GM12892 (cell line): ENCODE results near the gene ARFGAP3.
"Not testable (repeated sequence)": the region's sequence is repeated elsewhere in the genome, so short reads cannot be mapped to it uniquely, and the experiment has no call there.

ENCODE experiments used
- DNase-seq: peaks from one replicate; pipeline ENCODE4 v3.0.0; 2011; ENCODE audit not compliant: insufficient read length
- FAIRE-seq: peaks from 2 replicates; lab custom pipeline; 2011; peaks lifted over from hg19 to GRCh38; lab: Jason Lieb, UNC
- POLR2A ChIP-seq: IDR thresholded peaks from 2 replicates; pipeline ENCODE4 v1.6.1; 2011; ENCODE audit warnings: low read depth, low read length, control low read depth
- POLR2AphosphoS5 ChIP-seq: IDR thresholded peaks from 2 replicates; pipeline ENCODE4 v1.6.1; 2011; ENCODE audit warnings: low read depth, low read length, control low read depth
- TAF1 ChIP-seq: IDR thresholded peaks from 2 replicates; pipeline ENCODE4 v1.6.1; 2011; ENCODE audit warnings: low read depth, mild to moderate bottlenecking, control low read depth, low read length, borderline replicate concordance

Gene ARFGAP3

DNA sequence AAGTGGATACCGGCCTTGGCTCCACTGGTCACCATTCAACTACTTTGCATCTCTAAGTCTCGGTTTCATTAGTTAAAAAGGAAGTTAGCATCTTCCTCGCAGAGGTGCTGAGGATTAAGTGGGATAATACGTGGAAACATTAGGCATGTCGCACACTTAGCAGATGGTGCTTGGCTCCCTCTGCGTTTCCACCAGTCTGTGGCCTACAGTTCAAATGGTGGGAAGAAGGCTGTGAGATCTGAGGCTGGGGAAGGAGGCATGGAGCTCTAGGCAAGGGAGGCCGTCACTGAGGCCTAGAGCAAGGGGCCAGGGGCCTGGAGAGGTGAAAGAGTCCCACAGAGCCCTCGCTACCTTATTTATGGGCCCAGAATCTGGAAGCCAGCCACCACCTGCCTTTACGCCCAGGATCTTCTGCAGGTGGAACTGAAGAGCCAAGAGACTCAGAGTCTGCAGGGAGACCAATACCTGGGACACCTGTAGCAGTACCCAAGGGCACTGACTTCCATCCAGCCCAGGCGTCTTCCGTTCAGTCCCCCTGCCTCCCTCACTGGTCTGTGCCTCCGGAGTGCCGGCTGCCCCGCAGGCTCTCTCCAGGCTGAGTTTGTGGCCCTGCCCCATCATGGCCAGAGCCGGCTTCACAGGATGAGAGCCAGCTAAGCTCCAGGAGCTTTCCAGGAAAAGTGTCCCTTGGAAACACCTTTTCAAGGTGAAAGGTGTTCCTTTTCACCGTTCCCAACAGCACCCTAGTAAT lies 70.3 kb downstream of the ARFGAP3 start:
- no peak for DNase-seq
- FAIRE-seq = no peak
- TF ChIP-seq TAF1 = no peak
- TF ChIP-seq POLR2A = no peak
- no peak for TF ChIP-seq POLR2AphosphoS5

DNA sequence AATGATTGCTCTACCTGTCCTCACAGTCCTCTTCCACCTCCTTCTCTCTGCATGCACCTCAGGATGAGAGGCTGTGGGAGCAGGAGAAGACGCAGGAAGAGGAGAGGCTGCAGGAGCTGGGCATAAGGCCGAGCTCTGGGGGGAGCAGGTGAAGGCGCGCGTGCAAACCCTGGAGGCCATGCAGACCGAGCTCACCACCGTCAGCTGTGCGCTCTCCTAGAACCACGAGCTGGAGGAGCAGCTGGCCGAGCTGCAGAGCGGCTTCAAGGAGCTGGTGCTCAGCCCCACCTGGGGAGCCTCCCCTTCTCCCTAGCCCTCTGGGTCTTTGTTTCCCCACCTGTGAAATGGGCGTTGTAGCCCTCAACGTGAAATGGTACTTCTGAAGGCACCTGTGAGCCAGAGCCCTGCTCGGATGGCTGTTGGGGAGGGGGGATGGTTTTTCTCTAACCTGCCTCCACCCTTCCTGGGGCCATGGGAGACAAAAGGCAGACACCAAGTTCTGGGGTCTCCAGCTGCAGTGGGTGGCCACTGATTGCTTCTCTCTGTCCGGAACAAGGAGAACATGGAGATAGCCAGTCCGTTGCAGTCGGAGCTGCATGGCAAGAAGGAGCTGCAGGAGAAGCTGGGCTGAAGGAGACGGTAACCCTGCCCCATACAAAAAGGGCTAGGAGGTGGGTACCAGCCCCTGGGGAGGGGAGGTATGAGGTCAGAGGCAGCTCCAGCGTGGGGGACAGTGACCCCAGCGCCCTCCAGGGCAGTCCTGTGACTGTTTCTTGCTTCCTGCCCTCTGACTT lies 71.2 kb downstream of the ARFGAP3 start:
- TF ChIP-seq TAF1 (no peak), POLR2A (no peak), POLR2AphosphoS5 (no peak)
- no peak for DNase-seq
- FAIRE-seq = no peak

DNA sequence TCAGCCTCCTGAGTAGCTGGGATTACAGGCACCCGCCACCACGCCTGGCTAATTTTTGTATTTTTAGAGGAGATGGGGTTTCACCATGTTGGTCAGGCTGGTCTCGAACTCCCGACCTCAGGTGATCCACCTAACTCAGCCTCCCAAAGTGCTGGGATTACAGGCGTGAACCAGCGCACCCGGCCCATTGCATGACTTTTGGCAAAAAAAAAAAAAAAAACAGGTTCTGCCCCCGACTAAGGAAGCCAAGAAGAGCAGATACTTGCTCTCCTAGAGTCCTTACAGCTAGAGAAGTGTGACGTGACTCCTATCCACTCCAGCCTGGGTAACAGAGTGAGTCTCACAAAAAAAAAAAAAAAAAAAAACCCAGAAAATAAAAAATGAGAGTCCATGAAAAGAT lies 74.8 kb downstream of the ARFGAP3 start:
- not testable (repeated sequence) for DNase-seq, FAIRE-seq

DNA sequence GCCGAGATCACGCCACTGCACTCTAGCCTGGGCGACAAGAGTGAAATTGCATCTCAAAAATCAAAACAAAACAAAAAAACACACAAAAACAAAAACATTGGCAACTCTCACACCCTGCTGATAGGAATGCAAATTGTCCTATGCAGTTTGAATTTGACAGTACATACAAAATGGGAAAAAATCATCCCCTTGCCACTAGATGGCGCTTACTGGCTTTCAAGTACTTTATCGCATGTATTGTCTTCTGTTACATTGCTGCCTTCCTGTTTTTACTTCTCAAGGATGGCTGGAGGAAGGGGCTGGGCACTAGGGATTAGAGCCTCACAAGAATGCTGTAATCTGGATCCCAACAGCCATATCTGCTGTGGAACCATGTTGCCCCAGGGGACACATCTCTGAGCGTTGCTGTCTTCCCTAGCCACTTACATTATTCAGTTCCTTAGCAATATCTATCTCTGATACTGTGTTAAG lies 77.0 kb downstream of the ARFGAP3 start:
- FAIRE-seq = peak; percentile 94
- DNase-seq = no peak
- no peak for TF ChIP-seq POLR2AphosphoS5
- no peak for TF ChIP-seq TAF1
- TF ChIP-seq POLR2A = no peak

DNA sequence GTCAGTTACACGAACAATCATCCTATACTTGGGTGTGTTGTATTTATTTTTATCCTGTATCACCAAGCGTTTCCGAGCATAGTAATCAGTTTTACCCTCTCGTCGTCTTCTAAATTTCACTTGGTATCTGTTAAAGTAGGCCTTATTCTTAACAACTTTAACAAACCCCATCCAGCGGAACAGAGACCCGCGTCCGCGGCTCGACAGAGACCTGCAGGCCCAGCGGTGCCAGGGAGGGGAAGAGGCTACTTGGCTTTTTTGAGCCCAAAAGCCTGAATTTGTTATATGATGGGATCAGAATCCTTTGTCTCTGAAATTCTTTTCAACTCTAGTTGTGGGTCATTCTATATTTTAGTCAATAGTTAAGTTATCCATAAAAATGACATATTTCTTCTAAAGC lies 79.9 kb downstream of the ARFGAP3 start:
- no peak for TF ChIP-seq POLR2A
- TF ChIP-seq TAF1 = no peak
- no peak for TF ChIP-seq POLR2AphosphoS5
- DNase-seq (no peak), FAIRE-seq (no peak)

DNA sequence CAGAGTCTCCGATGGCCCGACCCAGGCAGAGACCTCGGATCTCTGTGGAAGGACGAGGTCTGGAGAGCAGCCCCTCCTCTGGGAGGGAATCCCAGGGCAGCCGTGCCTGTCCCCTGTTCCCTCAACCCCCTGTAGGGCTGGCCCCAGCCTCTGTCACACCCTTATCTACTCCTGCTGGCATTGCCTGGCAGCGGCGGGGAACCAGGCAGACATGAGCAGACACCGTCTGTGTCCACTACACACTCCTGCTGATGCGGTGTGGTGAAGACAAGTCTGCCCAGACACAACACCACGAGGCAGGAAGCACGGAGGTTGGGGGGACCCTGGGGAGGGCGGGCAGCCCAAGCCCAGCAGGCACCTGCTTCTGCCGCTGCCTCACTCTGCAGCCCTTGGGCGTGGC lies 83.9 kb downstream of the ARFGAP3 start:
- TF ChIP-seq POLR2AphosphoS5 (no peak), POLR2A (no peak), TAF1 (no peak)
- FAIRE-seq (no peak), DNase-seq (no peak)

DNA sequence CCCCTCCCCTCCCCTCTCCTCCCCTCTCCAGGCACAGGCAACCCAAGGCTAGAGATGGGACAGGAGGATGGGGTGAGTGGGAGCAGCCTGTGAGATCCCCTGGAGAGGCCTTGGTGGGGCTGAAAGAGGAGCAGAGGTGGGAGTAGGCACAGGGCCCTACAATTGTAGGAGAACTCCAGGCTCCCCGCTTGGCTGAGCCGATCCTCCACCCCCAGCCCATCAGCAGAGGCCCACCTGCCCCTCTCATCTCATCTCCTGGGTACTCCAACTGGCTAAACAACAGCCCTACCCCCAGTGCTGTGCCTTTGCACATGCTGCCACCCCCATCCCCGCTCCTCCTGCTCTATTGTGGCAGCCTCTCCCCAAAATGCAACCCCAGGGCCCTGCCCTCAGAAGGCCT lies 84.4 kb downstream of the ARFGAP3 start:
- FAIRE-seq = no peak
- no peak for TF ChIP-seq POLR2A
- TF ChIP-seq TAF1 = no peak
- no peak for TF ChIP-seq POLR2AphosphoS5
- DNase-seq = no peak

DNA sequence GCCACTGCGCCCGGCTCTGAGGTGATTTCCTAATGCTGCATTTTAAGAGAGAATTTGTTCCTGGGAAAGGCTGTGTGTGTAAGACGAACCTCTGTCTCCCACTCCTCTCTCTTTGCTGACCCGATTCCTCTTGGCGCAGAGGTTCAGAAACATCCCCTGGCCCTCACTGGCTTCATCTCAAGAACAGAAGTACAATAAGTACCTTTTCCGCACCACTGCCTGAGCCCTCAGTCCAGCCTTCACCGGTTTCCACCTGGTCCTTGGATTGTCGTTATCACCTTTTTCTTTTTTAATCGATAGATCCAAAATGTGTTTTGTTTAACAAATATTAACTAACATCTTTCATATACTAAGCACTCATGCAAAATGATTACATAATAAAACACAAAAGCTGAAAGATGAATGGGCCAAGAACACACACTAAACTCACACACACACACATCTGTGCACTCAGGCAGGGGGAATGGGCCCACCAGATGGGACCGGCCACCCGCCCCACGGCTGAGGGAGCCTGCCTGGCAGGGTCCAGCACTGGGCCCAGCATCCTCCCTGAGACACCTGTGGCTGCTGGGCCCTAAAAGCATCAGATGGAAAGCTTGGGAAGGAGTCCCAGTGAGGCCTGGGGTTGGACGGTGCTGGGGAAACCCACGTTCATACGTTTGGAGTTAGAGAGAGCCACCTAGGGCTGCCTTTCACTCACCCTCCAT lies 86.0 kb downstream of the ARFGAP3 start:
- no peak for TF ChIP-seq TAF1
- TF ChIP-seq POLR2AphosphoS5 = no peak
- no peak for TF ChIP-seq POLR2A
- FAIRE-seq (peak; percentile 82), DNase-seq (no peak)

DNA sequence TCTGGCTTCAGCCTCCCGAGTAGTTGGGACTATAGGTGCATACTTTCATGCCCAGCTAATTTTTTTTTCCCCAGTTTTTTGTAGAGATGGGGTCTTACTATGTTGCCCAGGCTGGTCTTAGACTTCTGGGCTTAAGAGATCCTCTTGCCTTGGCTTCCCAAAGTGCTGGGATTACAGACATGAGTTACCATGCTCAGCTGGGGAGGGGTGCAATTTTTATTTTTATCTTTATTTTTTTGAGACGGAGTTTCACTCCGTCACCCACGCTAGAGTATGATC lies 86.7 kb downstream of the ARFGAP3 start:
- DNase-seq (no peak), FAIRE-seq (no peak)
- TF ChIP-seq POLR2A (no peak), POLR2AphosphoS5 (no peak), TAF1 (no peak)

DNA sequence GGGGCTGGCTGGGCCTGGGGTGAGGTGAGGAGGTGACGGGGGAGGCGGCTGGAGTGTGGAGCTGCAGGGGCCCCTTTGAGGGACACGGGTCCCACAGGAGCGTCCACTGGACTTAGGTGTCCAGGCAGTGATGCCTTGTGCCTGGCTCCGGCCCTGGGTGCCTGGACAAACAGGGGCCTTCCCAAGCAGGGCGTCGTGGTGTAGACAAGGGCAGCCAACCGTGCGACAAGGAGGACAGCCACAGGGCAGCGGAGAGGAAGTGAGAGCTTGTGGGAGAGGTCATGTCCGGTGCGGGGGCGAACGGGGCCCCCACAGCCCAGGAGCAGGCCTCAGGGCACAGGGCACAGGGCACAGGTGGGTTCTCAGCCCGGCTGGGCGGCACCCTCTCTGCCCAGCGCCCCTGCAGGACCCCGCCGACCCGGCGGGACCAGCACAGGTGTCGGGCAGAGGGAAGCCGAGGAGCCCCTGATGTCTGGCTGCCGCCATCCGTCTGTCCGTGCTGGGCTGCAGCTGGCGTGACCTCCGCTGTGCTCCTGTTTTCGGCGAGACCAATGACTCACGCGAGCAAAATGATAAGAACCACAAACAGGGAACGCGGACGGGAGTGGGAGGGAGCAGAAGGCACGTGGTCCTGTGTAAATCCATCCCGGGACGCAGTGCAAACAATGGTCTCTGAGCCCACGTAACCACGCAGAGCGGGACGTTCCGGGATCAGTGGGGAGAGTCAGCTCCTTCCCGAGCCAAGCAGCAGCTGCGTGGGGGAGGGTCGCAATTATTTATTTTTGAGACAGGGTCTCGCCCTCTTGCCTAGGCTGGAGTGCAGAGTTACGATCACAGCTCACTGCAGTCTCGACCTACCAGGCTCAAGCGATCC lies 87.3 kb downstream of the ARFGAP3 start:
- no peak; the same call in 1 of the 2 replicates for TF ChIP-seq POLR2AphosphoS5
- 0 out of 2 replicates have a peak, but pooled peaks have one; percentile 10 for TF ChIP-seq TAF1
- FAIRE-seq = peak; percentile 97
- DNase-seq = peak; percentile 80

DNA sequence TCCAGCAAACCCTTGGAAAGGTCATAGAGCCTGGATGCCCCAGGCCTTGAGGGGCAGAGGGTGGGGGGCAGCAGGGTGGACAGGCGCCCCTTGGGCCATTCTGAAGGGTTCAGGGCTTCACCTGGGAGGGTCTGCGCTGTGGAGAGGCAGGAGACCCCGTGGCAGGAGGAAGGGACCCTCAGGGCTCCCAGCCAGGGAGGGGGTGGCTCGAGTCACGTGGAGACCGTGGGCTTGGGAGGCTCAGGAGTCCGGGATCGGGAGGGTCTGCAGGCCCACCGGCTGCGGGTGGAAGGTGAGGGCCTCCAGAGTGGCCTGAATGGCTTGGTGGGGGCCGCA lies 87.9 kb downstream of the ARFGAP3 start:
- FAIRE-seq = no peak
- no peak for DNase-seq
- TF ChIP-seq POLR2AphosphoS5 = no peak
- TF ChIP-seq TAF1 = no peak
- no peak for TF ChIP-seq POLR2A
